SK-MEL-5 (cell line): ENCODE measurements around the gene DYNC2LI1. TPM values are rescaled to one million over a fixed set of nuclear protein-coding genes. Genes with fewer than 3 reads are reported as not detected.
A peak's percentile ranks its signal among the peaks of the same experiment; 100 is the strongest.

ENCODE experiments used
- DNase-seq: peaks from one replicate; pipeline ENCODE4 v3.0.0-alpha.2; 2016; ENCODE audit warnings: low read depth, low spot score
- in situ Hi-C: cut with HindIII; loops from 2 replicates; pipeline ENCODE4 v1.10.0; 2016; ENCODE audit warnings: low sequenced_read_pairs, high pct_unique_total_duplicates, low pct_unique_long_range_greater_than_20kb
- total RNA-seq: library from RNA; depleted of rRNA; stranded (reverse); fragments of >200 nt; shearing (Covaris generic); gene quantifications from 2 replicates; pipeline ENCODE4 v1.2.3, GENCODE V29; 2014

The DYNC2LI1 gene
- total RNA-seq, 1 experiment from 2014 or later = 75.9 TPM

DNA sequence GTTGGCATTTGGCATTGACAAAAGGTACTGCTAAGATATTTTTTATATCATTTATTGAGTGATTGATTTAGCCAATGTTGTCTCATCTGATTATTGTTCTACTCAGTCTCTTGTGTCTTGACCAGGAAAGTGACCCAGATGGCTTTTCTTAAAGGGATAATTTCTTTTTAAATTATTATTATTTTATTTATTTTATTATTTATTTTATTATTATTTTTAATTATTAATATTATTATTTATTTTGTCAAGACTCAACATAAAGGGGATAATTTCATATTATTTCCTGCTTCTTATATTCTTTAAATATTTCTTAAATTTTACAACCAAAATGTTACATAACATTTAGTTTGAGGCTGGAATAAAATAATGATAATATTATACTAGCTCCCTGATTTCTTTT lies 27.1 kb downstream of the DYNC2LI1 start:
- in situ Hi-C loops = no loop called here
- DNase-seq = no peak

DNA sequence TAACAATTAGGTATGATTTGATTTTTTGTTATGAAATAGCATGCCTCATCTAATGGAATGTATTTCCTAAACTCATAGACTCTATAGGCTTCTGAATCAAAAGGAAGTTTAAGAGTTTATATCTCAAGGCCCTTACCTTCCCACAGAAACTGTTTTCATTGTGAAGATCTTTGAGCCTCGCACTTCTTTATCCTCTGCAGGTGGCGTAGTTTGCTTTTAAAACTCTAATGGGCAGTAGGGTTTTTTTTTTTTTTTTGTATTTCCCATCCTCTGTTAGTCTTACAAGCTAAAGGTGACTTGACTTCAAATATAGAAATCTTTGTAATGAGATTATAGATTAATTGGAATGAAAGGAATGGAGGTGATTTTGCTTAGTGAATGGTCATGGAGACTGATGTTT lies 28.3 kb downstream of the DYNC2LI1 start:
- in situ Hi-C loops = no loop called here
- peak; percentile 42 for DNase-seq

- in situ Hi-C loops = no loop called here
- DNase-seq = no peak
Measured at GRCh38 chr2:43803113-43803512, 29.3 kb downstream of the DYNC2LI1 start.

- DNase-seq = no peak
- in situ Hi-C loops = no loop called here
Measured at GRCh38 chr2:43806719-43807031, 32.8 kb downstream of the DYNC2LI1 start.

- no peak for DNase-seq
- in situ Hi-C loops = no loop called here
Measured at GRCh38 chr2:43810452-43810851, 36.6 kb downstream of the DYNC2LI1 start.

GRCh38 chr2:43810888-43811287 lies 37.0 kb downstream of the DYNC2LI1 start:
- DNase-seq = no peak
- in situ Hi-C loops = no loop called here

DNA sequence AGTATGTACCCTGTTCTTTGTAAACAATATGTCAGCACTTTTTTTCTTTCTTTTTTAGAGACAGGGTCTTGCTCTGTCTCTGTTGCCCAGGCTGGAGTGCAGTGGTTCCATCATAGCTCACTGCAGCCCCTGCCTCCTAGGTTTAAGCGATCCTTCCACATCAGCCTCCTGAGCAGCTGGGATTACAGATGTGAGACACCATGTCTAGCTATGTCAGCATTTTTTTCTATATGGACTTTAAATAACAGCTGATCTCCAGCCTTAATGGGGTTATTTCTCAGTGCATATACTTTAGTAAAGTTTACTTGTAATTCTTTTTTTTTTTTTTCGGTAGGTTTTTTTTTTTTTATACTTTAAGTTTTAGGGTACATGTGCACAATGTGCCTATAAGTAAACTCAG lies 38.2 kb downstream of the DYNC2LI1 start:
- no peak for DNase-seq
- in situ Hi-C loops = no loop called here

GRCh38 chr2:43812947-43813346 lies 39.1 kb downstream of the DYNC2LI1 start:
- no peak for DNase-seq
- in situ Hi-C loops = no loop called here

- in situ Hi-C loops = no loop called here
- DNase-seq = no peak
Measured at GRCh38 chr2:43814711-43815110, 40.9 kb downstream of the DYNC2LI1 start.

DNA sequence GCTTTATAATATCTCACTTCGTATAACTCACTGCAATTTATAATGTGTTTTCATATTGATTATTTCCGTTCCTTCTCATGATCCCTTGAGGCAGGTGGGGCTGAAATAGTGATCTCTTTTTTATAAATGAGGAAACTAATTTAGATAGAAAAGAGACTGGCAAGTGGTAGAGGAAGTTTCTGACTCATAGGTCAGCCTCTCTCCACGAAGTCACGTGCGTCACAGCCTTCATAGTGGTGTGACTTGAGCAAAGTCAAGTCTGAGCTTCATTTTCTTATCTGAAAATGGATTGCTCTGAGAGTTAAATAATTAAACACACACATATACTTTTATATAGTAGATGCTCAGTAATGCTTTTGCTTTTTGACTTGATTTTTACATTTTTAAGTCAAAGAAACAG lies 44.9 kb downstream of the DYNC2LI1 start:
- in situ Hi-C loops = no loop called here
- DNase-seq = peak; percentile 86

DNA sequence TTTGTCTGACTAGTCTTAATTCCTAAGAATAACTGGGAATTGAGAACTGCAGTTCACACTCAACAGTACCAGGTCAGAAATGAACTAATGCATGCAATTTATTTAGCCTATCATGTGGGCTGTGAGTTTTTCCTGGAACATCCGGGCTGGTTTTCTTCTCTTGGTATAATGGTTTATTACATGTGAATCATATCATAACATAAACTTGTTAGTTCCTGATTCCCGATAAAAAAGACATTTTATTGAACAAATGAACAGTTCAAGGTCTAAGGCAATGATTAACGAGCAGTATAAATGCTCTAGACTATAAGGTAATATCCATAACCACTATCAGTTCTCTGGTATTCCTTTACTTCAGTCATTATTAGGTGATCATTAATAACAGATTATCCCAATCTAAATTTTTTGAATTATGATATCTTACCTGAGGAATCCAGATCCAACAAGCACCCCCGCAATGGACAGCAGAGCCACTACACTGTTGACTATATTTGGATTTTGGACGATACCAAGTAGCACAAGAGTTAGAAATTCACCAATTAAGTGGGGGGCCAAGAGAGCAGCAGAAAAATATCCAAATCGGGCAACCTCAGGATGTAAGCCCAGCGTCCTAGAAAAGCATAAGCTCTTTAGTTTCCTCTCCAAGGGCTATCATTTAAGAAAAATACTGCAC lies 45.8 kb downstream of the DYNC2LI1 start:
- in situ Hi-C loops = no loop called here
- no peak for DNase-seq

DNA sequence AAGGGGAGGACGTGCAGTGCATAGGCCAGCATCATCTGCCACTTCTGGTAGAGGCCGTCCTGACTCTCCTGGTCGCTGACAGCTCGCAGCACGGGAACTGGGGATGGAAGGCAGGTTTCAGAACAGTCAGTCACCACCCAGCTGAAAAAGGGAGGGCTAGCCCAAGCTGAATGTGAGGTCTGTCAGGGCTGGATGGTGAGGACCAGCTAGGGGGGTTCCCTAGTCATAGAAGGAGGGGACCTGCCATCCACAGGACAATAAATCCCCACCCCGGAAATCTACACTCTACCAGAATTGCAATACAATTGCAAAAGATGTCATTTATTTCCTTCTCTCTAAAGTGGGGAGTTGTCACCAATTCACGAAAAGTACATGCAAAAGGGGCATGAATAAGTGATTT lies 49.0 kb downstream of the DYNC2LI1 start:
- in situ Hi-C loops = no loop called here

GRCh38 chr2:43823751-43824150 lies 49.9 kb downstream of the DYNC2LI1 start:
- DNase-seq = no peak
- in situ Hi-C loops = no loop called here

More for the DNA sequence above, 49.0 kb downstream of the DYNC2LI1 start:
- DNase-seq = no peak

GRCh38 chr2:43824512-43824911 lies 50.7 kb downstream of the DYNC2LI1 start:
- in situ Hi-C loops = no loop called here

DNA sequence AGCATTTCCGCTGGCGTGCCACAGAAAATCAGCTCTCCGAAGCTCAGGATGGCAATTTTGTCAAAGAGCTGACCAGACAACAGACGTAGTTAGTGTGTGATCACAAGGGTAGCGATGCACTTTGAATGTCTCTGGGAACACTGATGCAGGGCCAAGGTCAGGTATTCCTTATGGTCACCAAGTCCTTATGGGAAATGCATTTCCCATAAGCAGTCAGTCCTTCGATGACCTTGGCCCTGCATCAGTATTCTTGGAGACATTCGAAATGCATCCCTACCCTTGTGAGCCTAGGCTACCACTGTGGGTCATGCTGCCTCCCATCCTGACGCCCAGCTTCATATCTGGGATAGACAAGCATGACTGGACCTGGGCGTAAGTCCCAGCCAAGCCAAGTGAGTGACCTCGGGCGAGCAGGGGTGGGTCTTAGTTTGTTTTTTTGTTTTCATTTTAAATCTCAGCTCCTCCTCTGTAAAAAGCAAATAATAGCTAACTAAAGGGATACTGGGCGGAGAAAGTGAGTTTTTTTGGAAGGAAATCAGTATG lies 51.2 kb downstream of the DYNC2LI1 start:
- DNase-seq = no peak
- in situ Hi-C loops = no loop called here

More at GRCh38 chr2:43824512-43824911, 50.7 kb downstream of the DYNC2LI1 start:
- DNase-seq = no peak

DNA sequence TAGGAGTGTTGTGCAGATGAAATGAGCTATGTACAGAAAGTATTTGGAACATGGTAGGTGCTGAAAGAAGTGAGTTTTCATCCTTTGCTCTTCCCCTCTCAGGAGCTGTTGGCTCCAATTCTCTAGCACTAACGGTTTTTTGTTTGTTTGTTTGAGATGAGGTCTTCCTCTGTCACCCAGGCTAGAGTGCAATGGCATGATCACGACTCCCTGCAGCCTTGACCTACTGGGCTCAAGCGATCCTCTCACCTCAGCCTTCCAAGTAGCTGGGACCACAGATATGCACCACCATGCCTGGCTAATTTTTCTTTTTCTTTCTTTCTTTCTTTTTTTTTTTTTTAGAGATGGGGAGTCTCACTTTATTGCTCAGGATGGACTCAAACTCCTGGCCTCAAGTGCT lies 52.0 kb downstream of the DYNC2LI1 start:
- no peak for DNase-seq
- in situ Hi-C loops = no loop called here

- in situ Hi-C loops = no loop called here
Measured at GRCh38 chr2:43826305-43827250, 52.7 kb downstream of the DYNC2LI1 start.

GRCh38 chr2:43831543-43832294 lies 57.9 kb downstream of the DYNC2LI1 start:
- no peak for DNase-seq
- in situ Hi-C loops = no loop called here

More at GRCh38 chr2:43826305-43827250, 52.7 kb downstream of the DYNC2LI1 start:
- no peak for DNase-seq
